HG03521 (cell line): Measurements from ENCODE around the gene VSTM4.

Experiments used
- ATAC-seq: cut with Tn5 transposase; IDR thresholded peaks from one replicate; pipeline ENCODE4 v1.9.1; 2021; ENCODE audit warnings: mild to moderate bottlenecking, moderate library complexity; ENCODE audit not compliant: unreplicated experiment

The VSTM4 gene

GRCh38 chr10:49143249-49143648 is 27.9 kb upstream of the VSTM4 start:
- no peak for ATAC-seq

GRCh38 chr10:49141541-49142332 is 26.4 kb upstream of the VSTM4 start:
- ATAC-seq: no peak

DNA sequence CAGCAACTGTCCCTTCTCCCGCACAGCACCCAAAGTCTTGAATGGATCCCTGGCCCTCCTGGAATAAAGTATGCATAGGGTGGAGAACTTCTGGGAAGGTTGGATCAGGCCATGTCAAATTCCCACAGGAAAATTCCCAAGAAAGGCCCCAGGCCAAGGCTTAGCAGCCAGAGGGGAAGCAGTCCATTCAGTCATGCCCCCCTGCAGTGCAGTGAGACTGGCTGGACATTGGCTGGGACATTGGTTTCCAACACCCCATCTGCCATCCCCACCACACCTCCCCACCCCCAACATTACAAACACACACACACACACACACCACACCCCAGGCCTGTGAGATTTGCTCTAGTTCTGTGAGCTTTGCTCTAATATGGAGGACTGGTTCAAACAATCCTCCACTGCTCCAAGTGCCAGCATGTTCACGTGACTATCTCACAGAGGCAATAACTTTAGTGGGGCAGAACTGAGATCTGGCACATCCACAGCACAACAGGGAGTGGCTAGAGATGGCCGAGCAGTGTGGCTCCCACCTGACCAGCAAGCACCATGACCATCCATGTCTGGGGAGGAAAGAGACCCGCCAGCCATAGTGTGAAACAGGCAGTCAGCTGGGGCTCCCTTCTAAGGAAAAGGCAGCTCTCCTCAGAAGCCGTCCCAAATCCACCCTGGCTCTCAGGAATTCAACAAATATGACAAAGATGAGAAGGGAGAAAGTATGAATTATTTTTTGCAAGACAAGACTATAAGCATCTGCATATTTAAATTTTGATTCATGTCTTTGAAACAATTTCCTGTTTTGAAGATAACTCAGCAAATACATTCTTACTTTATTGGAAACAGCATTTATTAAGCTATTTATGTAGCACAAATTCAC is 25.2 kb upstream of the VSTM4 start:
- ATAC-seq: no peak

DNA sequence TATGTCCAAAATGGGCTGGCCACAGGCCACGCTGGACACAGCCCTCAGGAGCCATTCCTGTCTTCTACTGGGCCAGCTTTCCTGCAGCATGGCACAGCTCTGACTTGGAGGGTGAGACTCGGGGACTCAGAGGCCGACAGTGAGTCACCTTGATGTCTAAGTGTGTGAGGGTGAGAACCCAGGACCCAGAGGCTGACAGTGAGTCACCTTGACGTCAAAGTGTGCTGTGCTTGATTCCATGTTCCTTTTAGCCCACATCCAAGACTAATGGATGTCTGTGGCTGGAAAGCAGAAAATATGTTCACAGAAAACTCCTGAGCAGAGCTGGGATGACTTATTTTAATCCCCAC is 24.5 kb upstream of the VSTM4 start:
- no peak for ATAC-seq

GRCh38 chr10:49139028-49139845 is 23.9 kb upstream of the VSTM4 start:
- no peak for ATAC-seq

GRCh38 chr10:49138361-49138891 is 23.1 kb upstream of the VSTM4 start:
- no peak for ATAC-seq

- ATAC-seq: no peak
Measured at GRCh38 chr10:49136525-49136924, 21.2 kb upstream of the VSTM4 start.

DNA sequence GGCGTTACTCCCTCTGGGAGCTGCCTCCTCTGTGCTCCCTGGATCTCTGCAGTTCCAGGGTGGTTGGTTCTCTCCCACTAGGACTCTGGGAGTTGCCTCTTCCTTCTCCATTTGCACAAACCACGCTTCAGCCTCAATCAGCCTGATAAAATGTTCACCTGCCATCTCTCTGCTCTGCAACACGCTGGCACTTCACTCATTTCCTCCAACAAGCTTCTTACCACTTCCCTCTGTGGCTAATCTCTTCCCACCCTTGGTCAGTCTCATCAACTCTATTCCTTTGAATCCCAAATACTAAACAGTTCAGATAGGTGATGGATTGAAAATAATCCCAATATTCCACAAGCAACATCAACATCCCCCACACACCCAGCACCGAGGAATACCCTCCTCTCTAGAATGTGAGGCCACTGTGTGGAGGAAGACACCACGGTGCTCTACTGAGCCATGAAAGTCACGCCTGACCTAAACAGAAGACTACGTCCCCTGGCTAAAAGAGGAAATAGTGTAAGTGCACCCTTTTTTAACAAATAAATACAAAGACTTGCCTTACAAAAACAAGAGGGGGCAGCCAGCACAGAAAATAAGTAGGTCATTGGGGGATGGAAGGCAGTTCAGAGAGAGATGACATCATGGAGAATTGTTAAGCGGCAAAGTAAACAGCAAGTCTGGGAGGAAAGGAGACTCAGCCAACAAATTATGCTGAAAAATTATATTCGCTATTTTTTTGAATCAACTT is 20.4 kb upstream of the VSTM4 start:
- no peak for ATAC-seq

DNA sequence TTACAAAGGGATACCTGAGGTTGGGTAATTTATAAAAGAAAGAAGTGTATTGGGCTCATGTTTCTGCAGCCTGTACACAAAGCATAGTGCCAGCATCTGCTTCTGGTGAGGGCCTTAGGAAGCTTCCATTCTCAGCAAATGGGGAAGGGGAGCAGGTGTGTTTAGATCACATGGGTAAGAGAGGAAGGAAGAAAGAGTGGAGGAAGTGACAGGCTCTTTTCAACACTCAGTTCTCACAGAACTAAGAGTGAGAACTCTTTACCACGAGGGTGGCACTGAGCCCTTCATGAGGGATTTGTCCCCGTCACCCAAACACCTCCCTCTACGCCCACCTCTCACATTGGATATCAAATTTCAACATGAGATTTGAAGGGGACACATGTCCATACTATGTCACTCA is 19.0 kb upstream of the VSTM4 start:
- ATAC-seq: no peak

DNA sequence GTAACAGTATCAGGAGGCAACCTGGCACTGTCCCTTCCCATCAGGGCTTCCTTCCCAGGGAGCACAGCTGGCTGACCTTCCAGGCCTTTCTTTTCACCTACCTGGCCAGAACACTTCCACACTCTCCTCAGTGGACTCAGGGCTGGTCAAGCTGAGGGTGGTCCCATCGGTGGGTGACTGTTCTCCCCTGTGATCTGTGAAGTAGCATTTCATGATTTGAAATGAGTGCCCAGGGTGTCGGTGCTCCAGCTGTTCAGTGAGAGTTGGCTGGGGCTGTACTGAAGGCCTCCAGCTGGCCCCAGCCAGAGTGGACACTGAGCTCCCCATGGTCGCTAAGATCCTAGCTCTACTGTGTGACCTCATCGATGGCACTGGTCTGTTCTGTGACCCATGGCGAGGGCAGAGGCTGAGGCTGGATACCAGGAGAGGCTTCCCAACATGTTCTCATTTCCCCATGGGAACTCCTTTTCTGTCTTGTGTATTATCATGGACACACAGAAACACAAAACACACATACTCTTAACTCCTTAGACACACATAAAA is 18.5 kb upstream of the VSTM4 start, which contains the start of gene FAM170B:
Gene FAM170B (minus strand): TSS at position 316 of the 543 bp plus-strand sequence. CDS start 103 bp downstream, at position 213.
- no peak for ATAC-seq

DNA sequence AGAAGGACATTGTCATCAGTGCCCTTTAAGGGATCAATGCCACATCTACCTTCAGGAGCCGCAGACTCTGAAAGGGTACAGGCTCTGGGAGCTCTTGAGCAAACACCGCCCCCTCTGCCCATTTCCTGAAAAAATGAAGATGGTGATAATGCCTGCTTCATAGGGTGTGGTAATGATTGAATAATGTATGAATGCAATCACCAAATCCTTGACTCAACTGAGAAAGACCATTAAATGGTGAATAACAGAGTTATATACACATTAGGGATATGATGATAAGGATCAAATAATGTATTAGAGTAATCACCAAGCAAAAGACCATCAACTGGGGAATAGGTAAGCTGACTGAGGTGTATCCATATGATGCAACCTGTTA is 17.0 kb upstream of the VSTM4 start:
- no peak for ATAC-seq

DNA sequence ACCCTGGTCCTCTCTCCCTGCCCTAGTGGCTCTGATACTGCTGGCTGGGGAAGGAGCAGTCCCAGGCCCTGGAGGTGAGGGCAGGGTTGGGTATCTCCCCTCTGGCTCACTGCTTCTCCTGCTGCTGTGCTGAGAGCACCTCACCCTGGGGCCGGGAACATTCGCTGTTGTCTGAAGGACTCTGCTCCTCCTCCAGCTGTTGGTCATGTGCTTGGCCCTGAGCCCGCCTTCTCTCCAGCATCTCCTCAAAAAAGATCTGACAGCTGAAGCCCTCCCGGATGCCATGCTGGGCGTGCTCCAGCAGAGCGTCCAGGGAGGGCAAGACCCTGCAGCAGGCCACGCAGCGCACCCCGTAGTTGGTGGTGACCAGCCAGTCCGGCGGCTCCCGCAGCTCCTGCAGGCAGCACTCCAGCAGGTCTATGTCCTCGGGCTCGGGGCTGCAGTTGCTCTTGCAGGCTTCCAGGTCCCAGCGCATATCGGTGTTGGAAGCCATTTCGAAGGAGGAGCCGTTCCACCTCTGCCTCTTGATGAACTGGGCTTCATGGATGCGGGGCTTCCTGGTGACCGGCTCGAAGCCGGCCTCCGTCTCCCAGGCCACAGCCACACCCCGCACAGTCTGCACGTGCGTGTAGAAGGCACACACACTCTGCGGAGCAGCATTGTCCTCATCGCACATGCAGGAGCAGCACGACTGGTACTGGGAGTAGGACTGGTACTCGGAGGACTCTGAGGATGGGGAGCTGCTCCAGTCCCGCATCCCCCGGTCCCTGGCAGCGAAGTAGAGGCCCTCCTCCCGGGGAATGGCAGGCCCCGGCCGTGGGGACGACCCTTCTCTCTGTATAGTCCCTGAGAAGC is 16.4 kb upstream of the VSTM4 start:
- ATAC-seq: no peak

- ATAC-seq: no peak
Measured at GRCh38 chr10:49129376-49129775, 14.1 kb upstream of the VSTM4 start.

- no peak for ATAC-seq
Measured at GRCh38 chr10:49128854-49129253, 13.5 kb upstream of the VSTM4 start.

DNA sequence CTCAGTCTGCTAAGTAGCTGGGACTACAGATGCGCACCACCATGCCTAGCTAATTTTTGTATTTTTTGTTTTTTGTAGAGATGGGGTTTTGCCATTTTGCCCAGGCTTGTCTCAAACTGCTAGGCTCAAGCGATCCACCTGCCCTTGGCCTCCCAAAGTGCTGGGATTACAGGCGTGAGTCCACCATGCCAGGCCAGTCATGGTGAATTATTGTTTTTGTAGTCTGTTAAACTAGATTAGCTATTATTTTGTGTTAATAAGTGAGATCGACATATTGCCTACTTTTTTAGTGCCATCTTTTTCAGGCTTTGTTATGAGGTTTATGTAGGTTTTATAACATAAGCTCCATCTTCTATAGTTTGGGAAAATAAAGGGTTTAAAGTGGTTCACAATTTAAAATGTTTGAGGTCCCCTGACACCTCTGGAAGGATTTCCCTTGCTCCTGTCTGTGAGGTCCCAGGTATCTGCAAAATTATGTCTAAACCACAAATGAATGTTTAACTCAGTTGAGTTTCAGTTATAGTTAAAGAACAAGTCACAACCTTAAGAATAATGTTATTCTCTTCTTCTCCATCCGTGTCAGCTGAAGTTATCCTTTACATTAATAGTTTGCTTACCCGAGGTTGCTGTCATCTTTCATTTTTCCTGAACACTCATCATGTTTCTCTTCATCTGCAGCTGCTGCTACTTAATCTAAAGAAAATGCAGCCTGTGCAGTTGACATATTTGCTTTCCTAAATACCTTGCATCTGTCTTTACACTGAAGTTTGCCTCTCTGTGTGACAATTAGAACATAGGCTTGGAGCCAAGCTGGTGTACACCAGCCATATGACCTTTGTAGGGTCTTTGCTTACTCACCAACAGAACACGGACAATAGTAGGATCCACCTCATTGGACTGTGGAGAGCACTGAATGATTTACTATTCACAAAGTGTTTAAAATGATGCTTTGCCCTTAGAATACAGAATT is 8.9 kb upstream of the VSTM4 start:
- no peak for ATAC-seq

- ATAC-seq: no peak
Measured at GRCh38 chr10:49120911-49121310, 5.6 kb upstream of the VSTM4 start.

DNA sequence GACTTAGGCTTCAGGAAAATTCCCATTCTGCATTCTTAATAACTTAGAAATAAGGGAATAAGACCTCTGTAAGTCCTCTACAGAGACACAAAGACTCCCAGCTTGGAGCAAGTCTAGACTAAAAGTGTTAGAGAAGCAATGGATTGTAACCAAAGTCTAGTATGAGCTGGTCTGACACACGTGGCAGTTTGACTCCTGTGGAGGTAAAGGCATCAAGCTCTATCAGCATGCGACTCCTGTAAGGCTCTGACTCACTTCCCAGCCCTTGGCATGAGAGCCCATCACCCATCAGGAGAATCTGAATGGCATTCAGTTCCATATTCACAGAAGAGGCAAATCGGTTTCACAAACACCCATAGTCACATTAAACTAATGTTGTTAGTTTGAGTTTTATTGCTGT is 4.4 kb upstream of the VSTM4 start:
- no peak for ATAC-seq
